Measurements from ENCODE around the gene F12.
"Not testable (repeated sequence)": the region's sequence is repeated elsewhere in the genome, so short reads cannot be mapped to it uniquely, and the experiment has no call there.

The F12 gene

DNA sequence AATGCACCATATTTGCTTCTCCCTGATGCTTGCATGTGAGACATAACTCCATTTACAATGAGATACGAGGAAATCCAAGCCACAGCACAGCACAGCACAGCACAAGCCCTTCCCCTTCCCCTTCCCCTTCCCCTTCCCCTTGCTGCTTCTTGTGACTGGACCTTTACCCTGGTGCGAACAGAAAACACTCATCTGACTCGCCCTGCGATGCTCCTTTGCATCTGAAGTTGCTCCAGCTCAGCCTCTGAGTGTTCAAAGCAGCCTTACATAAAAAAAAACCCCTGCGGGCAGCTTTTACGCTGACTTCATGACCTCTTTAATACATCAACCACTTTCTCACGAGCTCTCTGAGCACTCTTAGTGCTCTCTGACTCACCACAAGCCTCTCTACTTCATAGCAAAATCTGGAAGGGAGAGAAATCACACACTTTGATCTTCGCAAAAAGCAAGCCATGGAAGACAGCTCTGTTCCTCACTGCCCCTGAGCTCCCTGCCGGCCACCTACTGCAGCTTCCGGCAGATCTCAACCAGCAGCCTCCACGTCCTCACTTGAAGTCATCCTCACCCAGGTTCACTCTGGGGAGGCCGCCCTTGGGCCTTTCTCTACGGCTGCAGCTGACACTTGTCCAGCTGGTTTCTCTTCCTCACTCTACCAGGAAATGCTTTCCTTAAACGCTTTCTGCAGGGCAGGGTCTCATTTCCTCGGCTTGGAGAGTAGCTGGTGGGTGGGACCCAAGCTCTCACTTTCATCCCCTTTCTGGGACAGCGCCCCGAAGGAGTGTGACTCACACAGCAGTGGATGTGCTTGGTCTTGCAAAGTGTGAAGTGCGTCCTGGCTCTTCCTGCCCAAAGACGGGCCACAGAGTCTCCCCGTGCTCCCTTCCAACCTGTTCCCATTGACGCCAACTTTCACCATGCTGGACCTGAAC, 19.9 kb downstream of the F12 start:
- DNase-seq (ENCODE audit: low read depth in 3 of 3, low spot score in 1 of 3): peak in 1 of 3 donors; percentile 27

DNA sequence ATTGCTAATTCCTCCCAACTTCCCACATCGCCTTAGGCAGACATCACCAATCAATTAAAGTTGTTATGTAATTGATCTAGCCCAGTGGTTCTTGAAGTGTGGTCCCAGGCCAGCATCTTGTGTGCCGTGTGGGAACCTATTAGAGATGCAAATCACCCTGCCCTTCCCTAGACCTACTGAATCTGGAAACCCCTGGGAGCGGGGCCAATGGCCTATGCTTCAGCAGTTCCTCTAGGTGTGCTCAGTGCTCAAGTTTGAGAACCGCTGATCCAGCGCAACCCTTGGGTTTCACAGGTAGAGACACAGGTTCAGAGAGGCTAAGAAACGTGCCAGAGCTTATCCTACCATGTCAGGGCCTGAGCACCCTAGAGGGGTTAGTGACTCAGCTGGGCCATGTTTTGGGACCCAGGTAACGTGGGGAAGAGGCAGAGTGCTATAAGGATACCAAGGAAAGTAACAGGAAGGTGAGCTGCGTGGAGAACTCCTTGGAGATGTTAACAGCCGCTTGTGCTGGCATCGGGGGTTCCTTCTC, 20.8 kb downstream of the F12 start:
- DNase-seq (ENCODE audit: low read depth in 3 of 3, low spot score in 1 of 3): no peak

DNA sequence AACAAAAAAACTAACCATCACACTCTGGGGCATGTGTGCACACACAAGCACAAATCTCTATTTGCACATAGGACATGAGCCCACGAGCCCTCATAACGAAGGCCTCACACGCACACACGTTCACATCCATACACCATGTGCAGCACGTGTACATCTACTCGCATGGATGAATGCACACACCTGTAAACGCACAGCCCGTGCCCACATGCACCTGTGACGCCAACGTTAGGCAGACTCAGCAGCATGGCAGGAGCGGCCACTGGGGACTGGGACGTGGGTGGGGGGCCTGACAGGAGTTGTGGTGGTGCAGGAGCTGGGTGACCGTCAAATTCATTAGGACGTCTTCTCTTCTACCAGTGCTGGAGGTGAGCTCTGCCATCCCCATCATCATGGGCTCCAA, 22.0 kb downstream of the F12 start:
- no peak for DNase-seq (ENCODE audit: low read depth in 3 of 3, low spot score in 1 of 3)

DNA sequence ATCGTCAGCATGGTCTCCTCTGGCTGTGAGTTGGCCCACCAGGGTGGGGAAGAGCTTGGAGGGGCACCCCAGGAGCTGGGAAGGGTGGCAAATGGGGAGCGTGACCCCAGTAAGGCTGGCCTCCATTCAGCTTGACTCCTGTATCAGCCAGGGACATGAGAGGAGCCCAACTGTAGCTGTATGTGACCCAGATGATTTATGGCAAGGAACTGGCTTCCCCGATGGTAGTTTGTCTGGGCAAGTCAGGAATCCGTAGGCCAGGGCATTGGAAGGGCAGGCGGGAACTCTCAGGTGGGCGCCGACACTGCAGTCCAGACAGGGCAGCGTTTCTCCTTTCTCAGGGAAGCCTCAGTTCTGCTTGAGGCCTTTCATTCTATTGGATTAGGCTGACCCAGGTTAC, 22.8 kb downstream of the F12 start:
- no peak for DNase-seq (ENCODE audit: low read depth in 3 of 3, low spot score in 1 of 3)

DNA sequence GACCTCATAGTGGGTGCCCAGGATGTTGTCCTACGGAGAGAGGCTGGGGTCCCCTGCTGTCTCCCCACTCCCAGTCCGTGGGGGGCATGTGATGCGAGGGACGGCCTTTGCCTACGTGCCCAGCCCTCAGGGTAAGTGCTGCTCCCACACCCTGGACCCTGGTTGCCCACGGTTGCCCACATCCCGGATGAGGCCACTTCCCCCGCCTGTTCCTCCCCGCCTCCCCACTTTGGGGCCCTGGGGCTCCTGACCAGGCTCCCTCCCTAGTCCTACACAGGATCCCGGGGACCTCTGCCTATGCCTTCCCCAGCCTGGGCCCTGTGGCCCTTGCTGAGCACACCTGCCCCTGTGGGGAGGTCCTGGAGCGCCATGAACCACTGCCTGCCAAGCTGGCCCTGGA, 23.6 kb downstream of the F12 start:
- DNase-seq (ENCODE audit: low read depth in 3 of 3, low spot score in 1 of 3): no peak

DNA sequence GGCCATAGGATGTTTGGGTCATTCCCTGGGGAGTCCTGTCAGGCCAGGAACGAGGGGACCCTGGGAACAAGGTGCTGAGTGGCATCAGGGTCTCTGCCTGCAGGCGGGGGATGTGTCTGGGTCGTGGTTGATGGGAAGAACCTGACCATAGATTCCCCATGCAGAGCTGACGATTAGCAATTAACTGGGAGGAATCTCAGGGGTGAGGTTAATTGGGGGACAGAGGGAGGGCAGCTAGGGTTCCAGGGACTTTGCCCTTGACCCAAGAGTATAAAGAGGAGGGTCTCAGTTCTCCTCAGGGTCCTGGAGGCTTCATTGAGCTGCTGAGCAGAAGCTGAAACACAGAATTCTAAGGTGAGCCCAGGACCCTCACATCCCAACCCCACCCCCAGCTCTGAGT, 25.2 kb downstream of the F12 start, which contains the start of gene SLC34A1:
Gene SLC34A1, plus strand, starts transcription at position 301 of the 400 bp plus-strand sequence. CDS start 1,308 bp downstream, outside the sequence.
- DNase-seq (ENCODE audit: low read depth in 3 of 3, low spot score in 1 of 3): no peak

DNA sequence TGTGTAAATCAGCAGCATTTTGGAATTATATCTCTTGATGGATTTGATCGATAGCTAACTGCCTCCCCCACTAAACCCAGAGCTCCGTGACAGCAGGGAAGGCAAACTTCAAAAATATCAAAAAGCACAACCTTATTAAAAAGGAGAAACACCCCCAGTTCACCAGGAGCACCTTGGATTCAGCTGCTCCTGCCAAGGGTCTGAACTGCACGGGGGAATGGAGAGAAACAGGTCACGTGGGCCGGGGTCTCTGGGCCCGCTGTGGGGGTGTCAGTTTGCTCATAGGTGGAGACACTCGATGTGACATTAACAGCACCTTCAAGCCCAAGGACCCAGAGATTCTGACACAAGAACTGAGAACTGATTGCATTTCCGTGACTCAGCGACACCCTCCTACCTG, 26.2 kb downstream of the F12 start:
- no peak for DNase-seq (ENCODE audit: low read depth in 3 of 3, low spot score in 1 of 3)

DNA sequence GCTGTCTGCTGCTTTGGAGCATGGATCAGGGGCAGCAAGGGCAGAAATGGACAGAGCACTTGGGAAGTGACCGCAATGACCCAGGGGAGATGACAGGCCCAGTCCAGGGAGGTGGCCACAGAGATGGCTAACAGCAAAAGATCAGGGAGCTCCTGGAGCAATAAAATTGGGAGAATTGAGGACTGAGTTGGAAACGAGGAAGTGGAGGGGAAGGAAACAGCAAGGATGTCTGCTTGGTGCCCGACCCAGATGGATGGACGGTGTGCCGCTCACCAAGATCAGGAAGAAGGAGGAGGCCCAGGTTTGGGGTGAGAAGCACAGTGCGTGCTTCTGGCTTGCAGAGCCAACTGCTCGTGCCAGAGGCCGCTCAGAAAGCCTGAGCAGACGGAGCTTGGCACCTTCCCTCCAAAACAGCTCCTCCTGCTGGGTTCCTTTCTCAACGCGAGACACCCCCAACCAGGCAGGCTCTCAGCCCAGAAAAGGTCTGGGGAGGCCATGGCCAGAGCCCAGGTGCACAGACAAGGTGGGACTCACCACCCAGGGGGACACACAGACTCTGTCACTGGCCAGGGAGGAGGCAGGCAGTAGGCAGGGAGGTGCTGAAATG, 26.8 kb downstream of the F12 start:
- DNase-seq (ENCODE audit: low read depth in 3 of 3, low spot score in 1 of 3): no peak

DNA sequence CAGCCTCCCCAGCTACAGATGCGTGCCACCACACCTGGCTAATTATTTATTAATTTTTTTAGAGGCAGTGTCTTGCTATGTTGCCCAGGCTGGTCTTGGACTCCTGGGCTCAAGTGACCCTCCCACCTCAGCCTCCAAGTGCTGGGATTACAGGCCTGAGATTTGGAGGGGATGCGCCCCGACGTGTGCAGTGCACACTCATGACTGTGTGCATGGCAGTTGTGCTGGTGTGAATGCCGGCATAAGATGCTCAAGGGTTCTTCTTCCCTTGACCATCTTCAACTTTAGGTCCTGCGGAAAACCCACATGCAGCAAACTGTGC, 28.6 kb downstream of the F12 start:
- no peak for DNase-seq (ENCODE audit: low read depth in 3 of 3, low spot score in 1 of 3)

DNA sequence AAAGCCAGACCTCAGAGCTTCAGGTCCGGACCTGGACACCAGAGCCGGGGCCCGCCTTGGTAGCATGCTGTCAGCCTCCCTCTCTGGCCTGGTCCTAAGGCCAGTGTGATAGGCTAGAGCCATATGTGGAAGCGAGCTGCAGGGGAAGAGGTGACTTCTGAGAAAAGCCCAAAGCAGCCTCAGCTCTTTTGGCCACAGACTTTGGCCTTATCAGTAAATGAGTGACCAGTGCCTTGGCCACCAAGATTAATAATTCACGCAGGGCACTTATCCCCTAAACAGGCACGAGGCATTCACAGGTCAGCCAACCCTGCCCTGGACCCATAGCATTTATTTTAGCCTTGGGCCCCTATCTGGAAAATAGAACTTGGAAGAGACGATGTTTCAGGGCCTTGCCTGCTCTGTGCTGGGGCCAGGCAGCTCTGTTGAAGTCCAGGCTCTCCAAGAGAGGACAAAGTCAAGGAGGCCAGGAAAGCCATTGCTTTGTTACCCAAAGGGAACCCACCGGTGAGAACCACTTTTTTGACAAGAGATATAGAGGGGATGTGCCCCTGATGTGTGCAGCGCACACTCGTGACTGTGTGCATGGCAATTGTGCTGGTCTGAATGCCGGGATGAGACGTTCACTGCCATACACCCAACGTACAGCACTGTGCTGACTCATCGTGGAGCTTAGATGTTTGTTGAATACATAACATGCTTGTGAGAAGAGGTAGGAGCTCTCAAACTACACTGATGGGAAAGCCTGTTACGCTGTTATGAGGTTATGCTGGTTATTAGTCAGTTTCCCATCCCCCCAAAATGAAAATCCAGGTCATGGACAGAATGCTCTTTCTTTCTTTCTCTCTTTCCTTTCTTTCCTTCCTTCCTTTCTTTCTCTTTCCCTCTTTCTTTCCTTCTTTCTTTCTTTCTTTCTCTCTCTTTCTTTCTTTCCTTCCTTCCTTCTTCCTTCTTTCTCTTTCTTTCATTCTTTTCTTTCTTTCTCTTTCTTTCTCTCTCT, 30.2 kb downstream of the F12 start:
- no peak for DNase-seq (ENCODE audit: low read depth in 3 of 3, low spot score in 1 of 3)

DNA sequence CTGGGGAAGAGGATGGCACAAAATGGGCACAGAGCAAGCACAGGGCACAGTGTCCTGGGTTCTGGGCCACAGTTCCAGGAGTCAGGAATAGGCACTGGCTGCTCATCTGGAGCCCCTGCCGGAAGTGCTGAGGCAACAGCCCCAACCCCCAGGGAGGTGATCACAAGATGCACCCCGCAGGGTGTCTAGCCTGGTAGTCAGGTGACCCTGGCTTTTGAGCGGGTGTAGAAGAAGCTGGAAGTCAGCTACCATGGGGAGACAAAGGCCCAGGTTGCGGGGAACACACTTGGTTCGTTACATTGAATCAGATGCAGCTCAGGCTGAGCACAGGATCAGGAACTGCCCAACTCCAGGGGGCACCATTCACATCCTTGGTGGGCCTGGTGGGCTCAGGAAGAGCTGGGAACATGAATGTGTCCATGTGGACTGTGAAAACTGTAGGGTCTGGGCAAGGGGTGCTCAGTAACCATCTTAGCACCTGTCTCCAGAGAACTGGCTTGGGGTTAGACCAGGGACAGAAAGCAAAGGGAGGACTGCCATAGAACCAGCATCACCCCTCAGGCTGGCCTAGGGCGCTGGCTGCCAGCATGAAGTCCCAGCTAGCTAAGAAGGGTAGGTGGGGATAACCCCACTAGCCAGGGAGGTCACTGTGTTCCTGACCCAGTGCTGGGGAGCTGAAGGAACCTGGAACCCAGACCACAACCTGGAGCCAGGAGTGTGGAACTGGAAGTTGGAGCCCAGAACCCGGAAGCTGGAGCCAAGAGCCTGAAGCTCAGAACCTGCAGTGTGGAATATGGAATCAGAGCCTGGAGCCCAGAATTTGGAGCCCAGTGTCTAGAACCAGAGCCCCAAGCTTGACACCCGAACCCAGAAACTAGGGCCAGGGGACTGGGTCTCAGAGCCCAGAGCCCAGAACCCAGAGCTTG, 31.2 kb downstream of the F12 start:
- no peak for DNase-seq (ENCODE audit: low read depth in 3 of 3, low spot score in 1 of 3)

DNA sequence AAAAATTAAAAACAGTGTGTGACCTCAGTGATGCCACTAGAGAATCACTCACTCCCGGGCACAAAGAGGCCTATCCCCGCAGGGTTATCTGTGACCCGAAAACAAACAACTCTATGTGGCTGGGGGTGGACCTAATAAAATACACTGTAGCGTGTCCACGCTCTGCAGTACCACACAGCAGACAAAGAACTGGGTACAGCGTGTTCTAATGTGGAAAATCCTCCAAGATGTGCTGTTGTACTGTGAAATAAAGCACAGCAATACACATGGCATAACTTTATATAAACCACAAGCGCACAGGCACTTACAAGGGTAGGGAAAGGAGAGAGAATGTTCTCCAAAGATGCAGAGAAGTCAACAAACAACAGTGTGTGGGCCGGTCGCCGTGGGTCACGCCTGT, 33.3 kb downstream of the F12 start:
- no peak for DNase-seq (ENCODE audit: low read depth in 3 of 3, low spot score in 1 of 3)

DNA sequence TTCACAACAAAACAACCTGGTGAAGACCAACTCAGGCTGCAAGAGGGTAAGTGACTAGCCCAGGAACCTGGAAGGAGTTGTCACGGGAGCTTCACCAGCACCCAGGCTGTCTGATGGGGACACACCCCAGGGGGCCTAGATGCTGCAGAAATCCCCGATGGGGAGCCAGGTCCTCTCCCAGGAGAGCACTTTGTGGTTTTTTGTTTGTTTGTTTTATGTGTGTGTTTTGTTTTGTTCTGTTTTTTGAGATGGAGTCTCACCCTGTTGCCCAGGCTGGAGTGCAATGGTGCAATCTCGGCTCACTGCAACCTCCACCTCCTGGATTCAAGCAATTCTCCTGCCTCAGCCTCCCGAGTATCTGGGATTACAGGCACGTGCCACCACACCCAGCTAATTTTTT, 33.8 kb downstream of the F12 start:
- not testable (repeated sequence) for DNase-seq (ENCODE audit: low read depth in 3 of 3, low spot score in 1 of 3)

DNA sequence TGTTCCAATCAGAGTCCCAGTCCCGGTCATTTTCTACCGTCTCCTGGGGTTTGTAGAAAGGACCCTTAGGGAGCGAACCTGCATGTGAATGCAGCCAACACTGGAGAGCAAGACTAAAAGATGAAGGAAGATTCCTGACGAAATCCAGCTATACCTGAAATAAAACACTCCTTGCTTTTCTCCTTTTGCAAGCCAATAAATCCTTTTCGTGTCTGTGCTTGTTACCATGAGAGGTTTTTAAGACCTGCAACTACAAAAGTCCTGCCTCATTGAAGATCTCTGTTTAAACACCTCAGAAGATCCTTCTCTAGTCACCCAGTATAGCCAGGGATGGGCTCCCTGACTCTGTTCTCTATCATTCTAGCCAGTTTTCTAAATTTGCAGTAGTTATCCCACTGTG, 35.2 kb downstream of the F12 start:
- no peak for DNase-seq (ENCODE audit: low read depth in 3 of 3, low spot score in 1 of 3)

DNA sequence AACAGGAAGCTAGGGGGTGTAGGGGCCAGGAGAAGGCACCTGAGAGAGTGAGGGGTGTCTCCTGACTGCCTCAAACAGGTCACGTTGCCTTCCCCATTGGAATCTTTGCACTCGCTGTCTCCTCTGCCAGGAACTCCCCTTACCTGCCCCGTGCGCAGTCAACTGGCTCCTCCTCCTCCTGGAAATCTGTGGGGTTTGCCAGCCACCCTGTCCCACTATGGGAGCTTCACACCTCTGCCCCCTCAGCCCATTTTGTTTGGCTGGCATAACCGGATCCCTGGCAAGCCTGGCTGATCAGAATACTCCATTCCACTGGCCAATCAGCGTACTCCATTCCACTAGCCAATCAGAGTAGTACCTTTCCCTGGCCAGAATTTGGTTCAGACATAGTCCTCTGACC, 35.6 kb downstream of the F12 start:
- DNase-seq (ENCODE audit: low read depth in 3 of 3, low spot score in 1 of 3): no peak

DNA sequence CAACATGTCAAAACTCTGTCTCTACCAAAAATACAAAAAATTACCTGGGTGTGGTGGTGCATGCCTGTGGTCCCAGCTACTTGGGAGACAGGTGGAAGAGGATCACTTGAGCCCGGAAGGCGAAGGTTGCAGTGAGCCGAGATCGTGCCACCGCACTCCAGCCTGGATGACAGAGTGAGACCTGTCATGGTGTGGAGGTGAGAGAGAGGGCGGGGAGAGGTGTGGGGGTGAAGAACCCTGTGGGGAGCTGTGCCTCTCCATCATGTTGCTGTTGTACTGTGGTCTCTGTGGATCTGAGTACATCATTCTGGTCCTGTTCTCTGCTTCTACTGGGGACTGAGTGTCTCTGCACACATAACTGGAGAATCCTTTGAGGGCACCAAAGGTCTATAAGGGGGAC, 36.5 kb downstream of the F12 start:
- DNase-seq (ENCODE audit: low read depth in 3 of 3, low spot score in 1 of 3): no peak

DNA sequence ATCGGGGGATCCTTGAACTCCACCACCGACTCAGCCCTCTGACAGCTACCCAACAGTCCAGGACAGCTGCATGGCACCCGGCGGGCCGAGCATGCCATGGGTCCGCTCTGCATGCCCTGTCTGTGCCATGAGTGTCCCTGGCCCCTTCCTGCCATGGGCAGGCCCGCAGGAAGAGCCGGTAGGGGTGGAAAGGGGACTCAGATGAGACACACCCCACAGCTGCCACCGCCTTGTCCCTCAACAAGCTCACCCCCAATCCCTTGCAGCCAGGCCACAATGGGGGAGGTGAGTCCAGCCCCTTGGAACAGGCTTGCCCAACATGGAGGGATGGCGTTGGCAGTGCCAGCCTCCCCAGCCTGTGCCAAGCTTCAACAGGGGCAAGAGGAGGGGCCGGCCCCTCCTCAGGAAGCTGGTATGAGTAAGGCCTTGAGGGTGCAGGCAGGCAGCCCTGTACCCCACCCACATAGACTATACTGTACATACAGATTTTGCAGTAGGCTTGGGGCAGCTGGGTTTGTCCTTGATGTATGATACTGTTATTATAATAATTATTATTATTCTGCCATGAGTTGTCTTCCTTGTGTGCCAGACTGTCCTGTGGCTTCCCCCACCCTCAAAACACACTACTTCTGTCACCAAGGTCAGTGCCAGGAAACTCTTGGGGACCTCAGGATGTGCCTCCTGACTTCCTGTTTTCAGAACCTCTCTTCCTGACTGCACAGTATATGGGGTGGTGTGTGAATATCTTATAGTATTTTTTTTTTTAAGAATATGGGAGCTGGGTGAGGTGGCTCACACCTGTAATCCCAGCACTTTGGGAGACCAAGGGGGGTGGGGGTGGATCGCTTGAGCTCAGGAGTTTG, 37.1 kb downstream of the F12 start:
- no peak for DNase-seq (ENCODE audit: low read depth in 3 of 3, low spot score in 1 of 3)

DNA sequence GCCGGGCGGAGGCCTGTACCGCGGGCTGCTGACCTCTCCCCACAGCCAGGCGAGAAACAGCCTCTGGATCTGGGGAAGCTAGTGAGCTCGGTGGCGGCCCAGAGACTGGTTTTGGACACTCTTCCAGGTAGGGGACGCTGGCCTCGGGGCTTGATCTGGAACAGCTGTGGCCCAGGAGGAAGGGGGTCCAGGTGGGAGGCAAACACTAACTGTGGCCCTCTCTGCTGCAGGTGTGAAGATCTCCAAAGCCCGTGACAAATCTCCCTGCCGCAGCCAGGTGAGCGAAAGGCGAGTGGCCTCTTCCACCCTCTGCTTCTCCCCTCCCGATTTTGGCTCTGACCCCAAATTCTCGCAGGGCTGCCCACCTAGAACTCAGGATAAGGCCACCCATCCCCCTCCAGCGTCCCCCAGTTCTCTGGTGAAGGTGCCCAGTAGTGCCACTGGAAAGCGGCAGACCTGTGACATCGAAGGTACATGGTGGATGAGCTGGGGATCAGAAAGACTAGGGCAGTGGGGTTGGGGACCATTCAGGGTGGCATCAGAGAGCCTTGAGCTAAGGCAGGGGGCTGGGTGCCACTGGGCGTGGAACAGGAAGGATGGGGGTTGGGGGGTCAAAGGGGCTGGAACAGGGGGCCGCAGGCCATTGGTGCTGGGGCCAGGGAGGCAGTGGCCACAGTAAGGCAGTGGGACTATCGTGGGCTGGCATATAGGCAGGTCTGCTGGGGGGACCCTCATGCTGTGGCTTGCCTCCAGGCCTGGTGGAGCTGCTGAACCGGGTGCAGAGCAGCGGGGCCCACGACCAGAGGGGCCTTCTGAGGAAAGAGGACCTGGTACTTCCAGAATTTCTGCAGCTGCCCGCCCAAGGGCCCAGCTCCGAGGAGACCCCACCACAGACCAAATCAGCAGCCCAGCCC, 38.0 kb downstream of the F12 start:
- DNase-seq (ENCODE audit: low read depth in 3 of 3, low spot score in 1 of 3): no peak
